Measurements from ENCODE around the gene RAPGEF1.

GRCh38 chr9:131621551-131622358 lies 118.1 kb downstream of the RAPGEF1 start:
- TF ChIP-seq CTCF (IDR thresholded peaks at IDR 0.05) (no peak), POLR2A (IDR thresholded peaks at IDR 0.05) (no peak)
